ENCODE results near the gene DPYD.
"Not testable (repeated sequence)": the region's sequence is repeated elsewhere in the genome, so short reads cannot be mapped to it uniquely, and the experiment has no call there.

DPYD gene

DNA sequence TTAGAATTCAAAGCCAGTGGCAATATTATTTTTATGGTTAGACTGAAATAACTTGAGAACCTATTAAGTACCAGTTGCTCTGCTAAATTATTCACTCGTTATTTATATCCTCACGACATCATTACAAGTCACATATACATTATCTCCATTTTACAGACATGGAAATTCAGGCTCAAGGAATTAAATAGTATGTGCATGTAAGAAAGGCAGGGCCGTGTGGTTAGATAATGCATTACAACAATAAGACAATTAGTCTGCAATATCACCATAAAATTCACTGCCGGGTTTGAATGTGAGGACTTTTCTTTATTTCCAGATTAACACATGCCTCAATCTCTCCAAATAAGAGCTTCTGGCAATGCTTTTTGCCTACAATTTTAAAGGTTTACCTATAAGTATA, 675.8 kb downstream of the DPYD start:
- no peak for DNase-seq (ENCODE audit: extremely low read depth in 1 of 2, low read depth in 1 of 2)

- DNase-seq (ENCODE audit: extremely low read depth in 1 of 2, low read depth in 1 of 2), result no peak
Measured at GRCh38 chr1:97243973-97244560, 676.8 kb downstream of the DPYD start.

GRCh38 chr1:97238816-97239215, 682.0 kb downstream of the DPYD start:
- DNase-seq (ENCODE audit: extremely low read depth in 1 of 2, low read depth in 1 of 2), result no peak

DNA sequence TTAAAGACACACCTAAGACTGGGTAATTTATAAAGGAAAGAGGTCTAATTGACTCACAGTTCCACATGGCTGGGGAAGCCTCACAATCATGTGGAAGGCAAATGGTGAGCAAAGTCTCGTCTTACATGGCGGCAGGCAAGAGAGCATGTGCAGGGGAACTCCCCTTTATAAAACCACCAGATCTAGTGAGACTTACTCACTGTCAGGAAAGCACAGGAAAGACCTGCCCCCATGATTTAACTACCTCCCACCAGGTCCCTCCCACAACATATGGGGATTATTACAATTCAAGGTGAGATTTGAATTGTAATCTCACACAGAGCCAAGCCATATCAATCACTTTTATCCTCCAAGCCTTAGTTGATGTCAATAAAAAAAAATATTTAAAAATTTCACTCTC, 689.5 kb downstream of the DPYD start:
- DNase-seq (ENCODE audit: extremely low read depth in 1 of 2, low read depth in 1 of 2), result not testable (repeated sequence)

- no peak for DNase-seq (ENCODE audit: extremely low read depth in 1 of 2, low read depth in 1 of 2)
Measured at GRCh38 chr1:97212671-97213070, 708.2 kb downstream of the DPYD start.

DNA sequence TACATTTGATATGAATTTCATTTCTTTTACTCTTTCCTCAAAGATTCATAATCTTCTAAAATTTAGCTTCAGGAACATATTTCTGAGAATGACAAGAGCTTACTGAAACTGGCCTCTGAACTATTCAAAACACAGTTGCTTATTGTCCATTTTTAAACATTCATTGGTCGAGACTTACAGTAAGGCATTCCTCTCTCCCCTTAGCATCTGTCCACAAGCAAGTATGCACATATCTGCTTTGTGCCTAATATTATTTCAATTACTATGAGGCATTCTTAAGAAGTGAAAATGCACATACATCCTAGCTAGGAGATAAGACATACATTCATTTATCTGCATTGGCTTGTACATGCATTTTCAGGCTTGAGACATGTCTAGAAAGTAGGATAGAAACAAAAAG, 710.5 kb downstream of the DPYD start:
- DNase-seq (ENCODE audit: extremely low read depth in 1 of 2, low read depth in 1 of 2), result no peak

GRCh38 chr1:97209381-97209957, 711.4 kb downstream of the DPYD start:
- DNase-seq (ENCODE audit: extremely low read depth in 1 of 2, low read depth in 1 of 2), result no peak

DNA sequence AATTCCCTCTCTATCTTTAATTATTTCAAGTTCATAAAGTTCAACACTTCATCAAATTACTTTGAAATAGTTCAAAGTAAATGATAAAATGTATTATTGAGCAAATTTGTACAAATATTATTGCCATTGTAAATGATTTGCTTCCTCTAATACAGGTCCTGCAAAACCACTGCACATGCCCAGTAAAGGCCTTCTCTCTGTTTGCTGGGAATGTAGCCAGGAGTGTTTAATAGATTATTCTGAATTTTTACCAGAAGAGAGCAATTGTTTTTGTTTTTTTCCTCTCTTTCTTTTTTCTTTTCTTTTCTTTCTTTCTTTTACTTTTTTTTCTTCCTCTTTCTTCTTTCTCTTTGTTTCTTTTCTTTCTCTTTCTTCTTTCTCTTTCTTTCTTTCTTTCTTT, 713.0 kb downstream of the DPYD start:
- no peak for DNase-seq (ENCODE audit: extremely low read depth in 1 of 2, low read depth in 1 of 2)

GRCh38 chr1:97204468-97204867, 716.4 kb downstream of the DPYD start:
- no peak for DNase-seq (ENCODE audit: extremely low read depth in 1 of 2, low read depth in 1 of 2)

- DNase-seq (ENCODE audit: extremely low read depth in 1 of 2, low read depth in 1 of 2), result no peak
Measured at GRCh38 chr1:97202481-97203380, 718.1 kb downstream of the DPYD start.

- no peak for DNase-seq (ENCODE audit: extremely low read depth in 1 of 2, low read depth in 1 of 2)
Measured at GRCh38 chr1:97201641-97202040, 719.2 kb downstream of the DPYD start.

DNA sequence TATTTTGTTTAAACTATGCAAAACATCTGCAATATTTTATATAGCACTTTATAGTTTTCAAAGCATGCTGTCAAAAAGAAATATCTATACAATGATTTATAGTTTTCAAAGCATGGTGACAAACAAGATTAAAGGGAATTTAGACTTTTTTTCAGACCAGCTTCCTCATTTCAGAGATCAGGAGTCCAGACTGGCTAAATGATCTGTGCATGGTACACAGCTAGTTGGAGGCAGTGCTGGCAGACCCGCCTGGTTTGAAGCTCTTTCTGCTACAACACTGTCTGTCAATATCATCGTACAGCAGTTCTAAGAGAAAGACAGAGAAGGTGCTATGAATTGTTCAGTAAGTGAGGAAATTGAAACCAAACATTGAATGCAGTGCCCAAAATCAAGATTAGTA, 720.2 kb downstream of the DPYD start:
- DNase-seq (ENCODE audit: extremely low read depth in 1 of 2, low read depth in 1 of 2), result no peak

GRCh38 chr1:97196825-97197516, 723.9 kb downstream of the DPYD start:
- DNase-seq (ENCODE audit: extremely low read depth in 1 of 2, low read depth in 1 of 2), result no peak

DNA sequence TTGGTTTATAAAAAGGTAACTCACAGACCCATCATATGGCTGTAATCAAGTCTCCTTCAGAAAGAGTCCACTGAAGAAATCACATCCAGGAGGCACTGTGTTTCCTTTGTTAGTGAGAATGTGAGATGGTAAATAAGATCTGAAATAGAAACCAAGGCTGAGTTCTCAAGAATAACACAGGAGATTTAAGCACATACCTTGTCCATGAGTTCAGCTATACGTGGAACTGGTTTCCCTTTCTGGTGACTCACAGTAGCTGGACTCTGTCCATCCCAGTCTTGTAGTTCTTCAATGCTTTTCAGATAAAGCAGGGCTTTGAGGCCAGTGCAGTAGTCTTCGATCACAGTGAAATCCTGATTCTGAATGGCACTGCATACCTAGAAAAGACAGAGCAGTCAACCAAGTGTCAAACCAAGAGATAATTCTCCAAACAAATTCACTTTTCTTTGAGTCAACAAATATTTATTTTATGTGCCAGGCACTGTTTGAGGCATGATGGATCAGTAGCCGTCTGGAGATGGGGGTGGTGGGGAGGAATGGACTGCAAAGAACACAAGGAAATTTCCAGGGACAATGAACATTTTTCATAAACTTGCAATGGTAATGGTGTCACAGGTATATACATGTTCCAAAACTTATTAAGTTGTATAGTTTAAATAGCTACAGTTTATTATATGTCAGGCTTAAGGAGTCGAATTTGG, 727.8 kb downstream of the DPYD start:
- DNase-seq (ENCODE audit: extremely low read depth in 1 of 2, low read depth in 1 of 2), result no peak

DNA sequence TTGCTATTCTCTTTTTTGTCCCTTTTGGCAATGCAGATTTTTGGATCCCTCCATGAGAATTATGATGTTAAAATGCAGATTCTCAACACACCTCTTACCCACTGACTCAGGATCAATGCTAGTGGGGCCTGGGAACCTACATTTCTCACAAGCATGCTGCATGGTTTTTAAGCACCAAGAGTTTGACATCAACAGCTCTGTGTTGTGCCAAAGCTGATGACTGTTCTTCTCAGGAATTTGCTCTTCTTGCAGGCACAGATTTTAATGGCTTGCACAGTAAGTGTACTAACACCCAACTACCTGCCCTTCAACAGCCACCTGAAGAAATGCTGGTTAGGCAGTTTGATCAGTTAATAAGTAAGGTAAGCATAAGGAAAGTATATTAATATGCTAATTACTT, 730.5 kb downstream of the DPYD start:
- no peak for DNase-seq (ENCODE audit: extremely low read depth in 1 of 2, low read depth in 1 of 2)

DNA sequence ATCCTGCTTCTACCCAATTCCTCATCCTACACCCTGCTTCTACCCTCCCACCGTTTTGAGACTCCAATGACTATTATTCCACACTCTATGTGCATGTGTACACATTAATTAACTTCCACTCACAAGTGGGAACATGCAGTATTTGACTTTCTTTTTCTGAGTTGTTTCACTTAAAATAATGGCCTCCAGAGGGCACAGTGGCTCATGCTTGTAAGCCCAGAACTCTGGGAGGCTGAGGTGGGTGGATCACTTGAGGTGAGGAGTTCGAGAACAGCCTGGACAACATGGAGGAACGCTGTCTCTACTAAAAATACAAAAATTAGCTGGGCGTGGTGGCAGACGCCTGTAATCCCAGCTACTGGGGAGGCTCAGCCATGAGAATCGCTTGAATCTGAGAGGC, 734.5 kb downstream of the DPYD start:
- DNase-seq (ENCODE audit: extremely low read depth in 1 of 2, low read depth in 1 of 2), result no peak

GRCh38 chr1:97174039-97174704, 746.7 kb downstream of the DPYD start:
- no peak for DNase-seq (ENCODE audit: extremely low read depth in 1 of 2, low read depth in 1 of 2)

DNA sequence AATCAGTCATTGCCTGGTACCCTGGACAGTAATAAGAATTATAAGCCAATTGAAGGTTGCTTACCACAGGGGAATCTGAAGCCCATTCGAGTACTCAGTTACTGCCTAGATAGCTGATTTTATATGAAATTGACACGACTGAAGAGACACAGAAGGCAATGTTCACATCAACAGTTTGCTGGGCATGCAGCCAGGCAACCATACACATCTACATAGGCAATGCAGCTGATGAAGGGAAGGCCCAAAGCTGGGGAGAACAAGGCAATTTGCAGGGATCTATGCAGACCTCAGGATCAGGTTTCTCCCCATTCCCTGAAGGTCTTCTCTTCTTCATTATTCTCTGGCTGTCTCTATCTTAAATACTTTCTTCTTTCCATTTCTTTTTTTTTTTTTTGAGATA, 750.5 kb downstream of the DPYD start:
- no peak for DNase-seq (ENCODE audit: extremely low read depth in 1 of 2, low read depth in 1 of 2)

- no peak for DNase-seq (ENCODE audit: extremely low read depth in 1 of 2, low read depth in 1 of 2)
Measured at GRCh38 chr1:97168056-97168455, 752.8 kb downstream of the DPYD start.

DNA sequence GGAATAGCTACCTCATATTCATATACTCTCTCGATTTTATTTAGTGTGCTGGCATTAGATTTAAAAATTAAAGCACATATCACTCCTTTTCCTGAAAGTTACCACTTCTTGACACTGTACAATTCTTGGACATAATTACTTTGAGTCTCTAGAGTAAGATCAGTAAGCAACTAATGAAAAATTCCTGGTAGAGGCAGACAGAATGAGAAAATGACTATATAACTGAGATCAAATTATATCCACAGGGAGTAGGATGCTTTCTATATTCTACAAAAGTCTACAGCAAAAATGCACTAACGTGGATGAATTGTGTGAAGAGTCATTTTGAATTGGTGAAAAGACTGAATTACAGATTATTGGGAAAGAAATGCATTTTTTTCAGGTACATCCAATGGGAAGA, 753.6 kb downstream of the DPYD start:
- DNase-seq (ENCODE audit: extremely low read depth in 1 of 2, low read depth in 1 of 2), result no peak

Measured in activated CD8-positive, alpha-beta memory T cell treated with anti-CD3 and anti-CD28 coated beads for 1 hour (primary cell).